A549 treated with GW870086 at 1 μM for 4 hours (cell line): ENCODE measurements around the gene PNMA8A. TPM values are rescaled to one million over a fixed set of nuclear protein-coding genes. Genes with fewer than 3 reads are reported as not detected.

Source experiments
- total RNA-seq: library from RNA; stranded (reverse); fragments of 200-300 nt; extraction: Qiagen RNA extraction; gene quantifications from 5 replicates; pipeline ENCODE4 v1.2.3, GENCODE V29; 2022; ENCODE audit warnings: low read depth

PNMA8A gene, protein sequence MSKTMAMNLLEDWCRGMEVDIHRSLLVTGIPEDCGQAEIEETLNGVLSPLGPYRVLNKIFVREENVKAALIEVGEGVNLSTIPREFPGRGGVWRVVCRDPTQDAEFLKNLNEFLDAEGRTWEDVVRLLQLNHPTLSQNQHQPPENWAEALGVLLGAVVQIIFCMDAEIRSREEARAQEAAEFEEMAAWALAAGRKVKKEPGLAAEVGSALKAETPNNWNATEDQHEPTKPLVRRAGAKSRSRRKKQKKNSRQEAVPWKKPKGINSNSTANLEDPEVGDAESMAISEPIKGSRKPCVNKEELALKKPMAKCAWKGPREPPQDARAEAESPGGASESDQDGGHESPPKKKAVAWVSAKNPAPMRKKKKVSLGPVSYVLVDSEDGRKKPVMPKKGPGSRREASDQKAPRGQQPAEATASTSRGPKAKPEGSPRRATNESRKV
- total RNA-seq, result 9.3 to 10.4 TPM (median 10.0 TPM) in 5 replicates

DNA sequence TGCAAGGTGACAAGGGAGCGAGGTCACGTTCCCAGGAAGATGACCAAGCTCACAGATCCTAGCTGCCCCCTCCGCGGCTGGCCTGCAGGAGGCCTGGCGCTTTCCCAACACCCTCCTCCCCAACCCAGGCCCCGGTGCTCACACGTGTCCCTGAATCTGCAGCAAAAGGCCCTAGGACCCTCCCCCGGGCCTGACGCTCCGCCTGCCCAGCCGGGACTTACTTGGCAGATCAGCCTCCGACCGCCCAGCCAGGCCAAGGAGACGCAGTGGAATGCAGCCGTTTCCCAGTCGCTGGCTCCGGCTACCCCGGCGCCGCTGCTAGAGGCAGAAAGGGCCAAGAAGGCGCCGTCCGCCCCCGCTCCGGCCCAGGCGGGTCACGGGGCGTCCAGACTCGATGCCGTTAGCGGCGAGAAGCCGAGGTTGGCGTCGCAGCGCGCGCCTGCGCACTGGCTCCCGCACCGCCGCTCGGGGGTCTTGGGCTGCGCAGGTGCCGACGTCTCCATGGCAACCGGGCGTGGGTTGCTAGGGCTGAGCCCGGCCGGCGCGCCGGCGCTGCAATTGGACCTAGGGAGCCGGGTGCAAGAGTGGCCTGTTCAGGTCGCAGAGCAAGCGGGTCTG, at the start of gene PNMA8A:
Gene PNMA8A, minus strand, starts transcription at position 448 of the 618 bp plus-strand sequence. CDS start 528 bp downstream, outside the sequence.

DNA sequence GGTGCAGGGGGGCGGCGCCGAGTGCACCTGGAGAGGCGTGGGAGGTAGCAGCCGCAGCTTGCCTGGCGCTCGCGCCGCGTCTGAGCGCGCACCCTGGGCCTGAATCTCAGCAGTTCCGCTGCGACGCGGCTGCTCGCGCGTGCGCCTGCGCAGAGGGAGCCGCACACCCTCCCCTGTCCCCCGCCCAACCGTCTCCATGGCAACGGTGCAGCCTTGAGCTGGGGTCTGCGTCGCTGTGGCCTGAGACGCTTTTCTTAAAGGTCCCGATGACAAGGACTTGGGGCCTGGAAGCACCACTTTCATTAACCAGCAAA, 24.4 kb upstream of the PNMA8A start, which contains the start of gene PNMA8B:
Gene PNMA8B, minus strand, starts transcription at position 82 of the 314 bp plus-strand sequence. CDS start 402 bp downstream, outside the sequence.

DNA sequence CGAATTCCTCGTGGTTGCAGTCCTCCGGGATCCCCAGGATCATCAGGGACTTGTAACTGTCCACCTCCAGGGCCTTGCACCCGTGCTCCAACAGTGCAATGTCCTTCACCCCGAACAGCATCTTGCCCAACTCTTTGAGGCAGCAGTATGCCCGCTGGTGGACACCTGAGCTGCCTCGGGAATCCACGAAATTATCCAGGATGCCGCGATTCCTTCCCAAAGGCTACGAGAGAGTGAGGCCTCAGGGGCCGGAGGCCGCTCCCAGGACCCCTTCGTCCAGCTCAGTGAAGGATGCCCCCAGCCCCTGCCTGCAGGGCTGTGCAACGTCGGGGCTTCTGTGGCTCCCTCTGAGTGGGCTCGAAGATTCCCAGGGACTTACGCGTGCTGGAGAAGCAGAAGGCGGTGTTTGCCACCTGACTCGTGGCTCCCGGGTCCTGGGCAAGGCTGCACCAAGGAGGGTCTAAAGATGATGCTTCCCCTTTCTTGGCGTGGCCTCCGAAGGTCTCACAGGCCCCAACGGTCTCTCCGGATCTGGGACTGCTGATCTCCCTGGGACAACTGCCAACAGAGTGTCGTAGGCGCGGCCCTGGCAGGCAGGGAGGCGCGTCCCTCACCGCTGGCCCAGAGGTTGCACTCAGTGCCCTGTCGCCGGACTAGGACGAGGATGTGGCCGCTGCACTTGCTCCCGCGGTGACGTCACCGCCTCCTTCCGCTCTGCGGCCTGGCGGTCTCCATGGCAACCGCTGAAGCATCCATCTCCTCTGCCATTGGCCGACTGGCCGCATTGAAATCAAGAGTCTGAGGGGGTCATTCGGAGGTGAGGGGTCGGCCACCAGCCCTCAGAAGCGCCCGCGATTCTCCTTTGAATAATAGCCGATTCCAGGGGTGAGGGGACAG, 42.9 kb downstream of the PNMA8A start, which contains the start of gene PNMA8C:
Gene PNMA8C, minus strand, starts transcription at position 698 of the 897 bp plus-strand sequence. Its CDS starts 577 bp downstream, at position 121.

Other genes starting within 250 kb of the PNMA8A start
- gene IGFL1, start 241.8 kb downstream of the PNMA8A start, total RNA-seq, result 2.0 to 3.8 TPM (median 2.6 TPM) in 5 replicates
- not detected in 5 replicates for gene HIF3A, start 174.5 kb downstream of the PNMA8A start, total RNA-seq
- gene PPP5C, start 124.5 kb downstream of the PNMA8A start, total RNA-seq, result 78.4 to 84.7 TPM (median 83.1 TPM) in 5 replicates
- not detected in 5 replicates for gene CCDC8, start 58.0 kb downstream of the PNMA8A start, total RNA-seq
- not detected in 5 replicates for gene PNMA8C, start 42.6 kb downstream of the PNMA8A start, total RNA-seq
- not detected in 5 replicates for gene PNMA8B, start 24.3 kb upstream of the PNMA8A start, total RNA-seq
- gene CALM3, start 129.8 kb upstream of the PNMA8A start, total RNA-seq, result 195 to 247 TPM (median 227 TPM) in 5 replicates
- 0.15 to 0.27 TPM in 2 of 5 replicates, not detected in the others for gene PTGIR, start 153.5 kb upstream of the PNMA8A start, total RNA-seq
- not detected in 5 replicates for gene GNG8, start 164.6 kb upstream of the PNMA8A start, total RNA-seq
- 0.15 to 0.26 TPM (median 0.22 TPM) in 5 replicates for gene DACT3, start 189.6 kb upstream of the PNMA8A start, total RNA-seq
- gene PRKD2, start 245.6 kb upstream of the PNMA8A start, total RNA-seq, result 22.0 to 30.2 TPM (median 27.9 TPM) in 5 replicates